ENCODE results near the gene KCNJ10.
A peak's percentile ranks its signal among the peaks of the same experiment; 100 is the strongest.

The KCNJ10 gene

GRCh38 chr1:160083968-160084770 lies 14.2 kb upstream of the KCNJ10 start:
- no peak for DNase-seq (ENCODE audit: extremely low read depth, low read depth)
- TF ChIP-seq CTCF (IDR thresholded peaks at IDR 0.05; ENCODE audit: low read depth, low read length, missing control alignments): peak; percentile 42
- H3K4me3 ChIP-seq (replicated peaks; ENCODE audit: low read depth, low read length): no peak overlapping the region

- TF ChIP-seq CTCF (IDR thresholded peaks at IDR 0.05; ENCODE audit: low read depth, low read length, missing control alignments): no peak
- DNase-seq (ENCODE audit: extremely low read depth, low read depth): no peak
- no peak overlapping the region for H3K4me3 ChIP-seq (replicated peaks; ENCODE audit: low read depth, low read length)
Observed at GRCh38 chr1:160082926-160083325, 13.0 kb upstream of the KCNJ10 start.

- DNase-seq (ENCODE audit: extremely low read depth, low read depth): no peak
- H3K4me3 ChIP-seq (replicated peaks; ENCODE audit: low read depth, low read length): no peak overlapping the region
- no peak for TF ChIP-seq CTCF (IDR thresholded peaks at IDR 0.05; ENCODE audit: low read depth, low read length, missing control alignments)
Observed at GRCh38 chr1:160082487-160082886, 12.5 kb upstream of the KCNJ10 start.

GRCh38 chr1:160081261-160081936 lies 11.4 kb upstream of the KCNJ10 start, which contains the start of gene KCNJ9:
KCNJ9 (plus strand) TSS chr1:160081538; CDS start chr1:160084031, 2,493 bp downstream.
- no peak for TF ChIP-seq CTCF (IDR thresholded peaks at IDR 0.05; ENCODE audit: low read depth, low read length, missing control alignments)
- no peak within 1 kb of the TSS for H3K4me3 ChIP-seq (replicated peaks; ENCODE audit: low read depth, low read length)
- no peak for DNase-seq (ENCODE audit: extremely low read depth, low read depth)

GRCh38 chr1:160080381-160081100 lies 10.6 kb upstream of the KCNJ10 start:
- TF ChIP-seq CTCF (IDR thresholded peaks at IDR 0.05; ENCODE audit: low read depth, low read length, missing control alignments): no peak
- no peak overlapping the region for H3K4me3 ChIP-seq (replicated peaks; ENCODE audit: low read depth, low read length)

GRCh38 chr1:160079448-160079847 lies 9.5 kb upstream of the KCNJ10 start:
- no peak overlapping the region for H3K4me3 ChIP-seq (replicated peaks; ENCODE audit: low read depth, low read length)
- TF ChIP-seq CTCF (IDR thresholded peaks at IDR 0.05; ENCODE audit: low read depth, low read length, missing control alignments): no peak
- no peak for DNase-seq (ENCODE audit: extremely low read depth, low read depth)

More at GRCh38 chr1:160080381-160081100, 10.6 kb upstream of the KCNJ10 start:
- DNase-seq (ENCODE audit: extremely low read depth, low read depth): no peak

Measured in HFF-Myc (cell line).